KOPT-K1 (cell line): ENCODE results near the gene MAU2.
"Not testable (repeated sequence)": the region's sequence is repeated elsewhere in the genome, so short reads cannot be mapped to it uniquely, and the experiment has no call there.

Source experiments
- H3K27ac ChIP-seq: fragments of 200-600 bp; sonication (generic); 2 replicates; pipeline ENCODE4 v1.5.1; 2016; ENCODE audit warnings: antibody characterized with exemption, mild to moderate bottlenecking, low read depth, low read length; ENCODE audit not compliant: poor library complexity, severe bottlenecking
- H3K36me3 ChIP-seq: fragments of 200-600 bp; sonication (generic); 2 replicates; pipeline ENCODE4 v1.5.1; 2017; ENCODE audit warnings: antibody characterized with exemption, mild to moderate bottlenecking, low read length, moderate library complexity; ENCODE audit not compliant: insufficient read depth
- H3K9me3 ChIP-seq: fragments of 200-600 bp; sonication (generic); 2 replicates; pipeline ENCODE4 v1.5.1; 2017; ENCODE audit warnings: antibody characterized with exemption, low read length, mild to moderate bottlenecking; ENCODE audit not compliant: insufficient read depth, poor library complexity, severe bottlenecking

The MAU2 gene

DNA sequence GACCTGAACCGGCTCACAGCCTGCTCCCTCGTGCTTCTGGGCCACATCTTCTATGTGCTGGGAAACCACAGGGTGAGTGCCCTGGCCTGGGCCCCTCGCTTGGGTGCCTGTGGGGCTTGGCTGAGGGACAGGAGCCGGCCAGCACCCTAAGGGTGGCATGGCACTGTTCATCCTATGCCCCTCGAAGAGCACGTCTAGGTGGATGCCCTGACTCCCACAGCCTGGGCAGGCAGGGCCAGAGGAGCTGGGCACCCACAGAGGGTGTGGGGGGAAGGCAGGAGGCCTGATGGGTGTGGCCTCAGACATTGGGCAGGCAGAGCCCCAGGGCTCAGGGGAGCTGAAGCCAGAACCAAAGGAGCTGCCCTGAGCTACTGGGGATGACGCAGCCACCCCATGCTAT, 28.7 kb downstream of the MAU2 start:
- Histone ChIP-seq H3K27ac (no peak overlapping the region), H3K36me3 (peaks cover 100% of the 10 kb centered on the region), H3K9me3 (no peaks in the 10 kb centered on the region)

DNA sequence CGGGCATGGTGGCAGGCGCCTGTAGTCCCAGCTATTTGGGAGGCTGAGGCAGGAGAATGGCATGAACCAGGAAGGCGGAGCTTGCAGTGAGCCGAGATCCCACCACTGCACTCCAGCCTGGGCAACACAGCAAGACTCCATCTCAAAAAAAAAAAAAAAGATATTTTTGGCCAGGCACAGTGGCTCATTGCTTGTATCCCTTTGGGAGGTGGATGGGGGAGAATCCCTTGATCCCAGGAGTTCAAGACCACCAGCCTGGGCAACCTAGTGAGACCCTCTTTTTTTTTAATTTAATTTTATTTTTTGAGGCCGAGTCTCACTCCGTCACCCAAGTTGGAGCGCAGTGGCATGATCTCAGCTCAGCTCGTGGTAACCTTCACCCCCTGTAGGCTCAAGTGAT, 30.1 kb downstream of the MAU2 start:
- not testable (repeated sequence) for H3K9me3 ChIP-seq, H3K27ac ChIP-seq
- peaks cover 100% of the 10 kb centered on the region for H3K36me3 ChIP-seq

DNA sequence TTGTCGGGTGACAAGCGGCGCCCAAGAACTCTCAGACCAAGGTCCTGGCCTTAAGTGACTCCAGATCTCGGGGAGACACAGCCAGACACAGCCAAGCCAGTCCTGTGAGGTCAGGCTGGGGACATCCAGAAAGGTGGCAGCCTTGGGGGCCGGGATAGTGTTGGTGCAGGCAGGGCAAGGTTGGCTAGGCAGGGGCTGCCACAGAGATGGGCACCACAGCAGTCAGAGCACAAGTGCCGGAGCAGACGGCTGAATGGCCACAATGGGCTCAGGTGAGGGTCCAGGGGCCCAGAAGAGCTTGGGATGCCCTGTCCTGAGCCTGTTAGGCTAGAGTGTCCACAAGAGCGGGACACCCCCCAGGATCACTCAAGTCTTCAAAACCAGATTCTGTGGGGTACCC, 32.2 kb downstream of the MAU2 start:
- Histone ChIP-seq H3K9me3 (no peaks in the 10 kb centered on the region), H3K36me3 (peaks cover 100% of the 10 kb centered on the region), H3K27ac (no peak overlapping the region)

DNA sequence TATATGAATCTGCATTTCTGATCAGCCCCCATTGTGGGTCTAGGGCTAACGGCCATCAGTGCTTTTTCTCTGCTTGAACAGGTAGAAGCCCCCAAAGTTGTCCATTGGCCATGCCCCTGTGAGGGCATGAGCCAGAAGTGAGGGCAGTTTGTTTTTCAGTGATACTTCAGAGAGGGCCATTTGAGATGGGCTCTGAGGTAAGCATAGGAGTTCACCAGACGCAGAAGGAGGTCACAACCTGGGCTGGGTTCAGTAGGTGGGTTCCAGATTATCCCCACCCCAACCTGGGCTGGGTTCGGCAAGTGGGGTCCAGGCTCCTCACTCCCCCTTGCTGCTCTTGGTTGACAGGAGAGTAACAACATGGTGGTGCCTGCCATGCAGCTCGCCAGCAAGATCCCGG, 33.4 kb downstream of the MAU2 start:
- H3K9me3 ChIP-seq = no peaks in the 10 kb centered on the region
- H3K36me3 ChIP-seq = peaks cover 89% of the 10 kb centered on the region
- no peak overlapping the region for H3K27ac ChIP-seq

DNA sequence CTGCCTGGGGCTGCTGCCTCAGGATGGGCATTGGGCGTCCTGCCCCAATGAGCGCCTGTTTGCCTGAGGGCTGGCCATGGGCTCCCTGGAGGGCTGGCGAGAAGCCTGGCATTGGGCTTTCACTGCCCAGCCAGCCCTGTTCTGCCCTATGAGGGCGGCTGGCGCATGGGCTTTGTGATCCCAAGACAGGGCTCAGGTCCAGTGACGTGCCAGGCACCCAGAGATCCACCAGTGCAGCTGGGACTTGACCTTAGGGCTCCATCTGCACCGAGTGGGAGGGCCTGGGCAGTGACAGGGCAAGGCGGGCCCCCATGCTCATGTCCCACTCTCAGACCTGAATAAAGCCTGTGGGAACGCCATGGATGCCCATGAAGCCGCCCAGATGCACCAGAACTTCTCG, 34.3 kb downstream of the MAU2 start:
- Histone ChIP-seq H3K36me3 (peaks cover 80% of the 10 kb centered on the region), H3K27ac (no peak overlapping the region), H3K9me3 (no peaks in the 10 kb centered on the region)

DNA sequence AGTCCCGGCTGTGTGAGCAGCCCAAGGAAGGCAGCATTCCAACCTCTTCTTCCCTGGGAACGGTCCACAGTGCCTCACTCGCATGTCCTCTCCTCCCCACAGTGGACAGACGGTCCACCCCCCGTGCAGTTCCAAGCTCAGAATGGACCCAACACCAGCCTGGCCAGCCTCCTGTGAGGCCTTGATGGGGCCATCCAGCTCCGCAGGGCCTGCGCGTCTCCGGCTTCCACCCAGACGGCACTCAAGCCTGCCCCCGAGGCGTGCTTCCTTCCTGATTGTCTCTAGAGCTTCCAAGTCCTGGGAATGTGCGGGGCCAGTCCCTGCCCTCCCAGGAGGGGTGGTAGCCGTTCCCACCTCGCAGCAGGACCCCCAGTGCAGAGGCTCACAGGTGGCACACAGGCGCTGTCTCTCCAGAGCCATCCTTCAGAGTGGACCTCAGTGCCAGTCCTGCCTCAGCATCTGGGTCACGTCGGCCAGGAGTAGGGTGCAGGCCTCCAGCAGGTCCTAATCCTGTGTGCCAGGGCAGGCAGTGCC, 35.0 kb downstream of the MAU2 start:
- Histone ChIP-seq H3K36me3 (peaks cover 73% of the 10 kb centered on the region), H3K9me3 (no peaks in the 10 kb centered on the region), H3K27ac (no peak overlapping the region)

DNA sequence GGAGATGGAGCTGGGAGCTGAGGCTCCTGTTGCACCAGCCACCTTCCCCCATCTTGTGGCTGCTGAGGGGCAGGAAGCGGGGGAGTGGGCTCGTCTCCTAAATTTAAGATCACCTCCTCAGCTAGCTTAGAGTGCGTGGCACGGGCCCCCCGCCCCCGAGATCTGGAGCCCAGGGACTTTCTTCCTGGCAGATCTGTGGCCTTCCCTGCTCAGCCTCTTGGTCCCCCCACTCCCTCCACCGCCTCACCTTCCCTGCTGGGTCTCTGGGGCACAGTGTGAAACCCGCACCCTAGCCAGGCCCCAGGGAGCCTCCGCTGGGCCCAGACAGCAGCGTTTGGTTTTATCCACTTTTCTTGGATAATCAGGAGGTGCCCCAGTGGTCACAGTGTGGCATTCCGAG, 35.9 kb downstream of the MAU2 start:
- peaks cover 65% of the 10 kb centered on the region for H3K36me3 ChIP-seq
- H3K9me3 ChIP-seq = no peaks in the 10 kb centered on the region
- H3K27ac ChIP-seq = no peak overlapping the region

DNA sequence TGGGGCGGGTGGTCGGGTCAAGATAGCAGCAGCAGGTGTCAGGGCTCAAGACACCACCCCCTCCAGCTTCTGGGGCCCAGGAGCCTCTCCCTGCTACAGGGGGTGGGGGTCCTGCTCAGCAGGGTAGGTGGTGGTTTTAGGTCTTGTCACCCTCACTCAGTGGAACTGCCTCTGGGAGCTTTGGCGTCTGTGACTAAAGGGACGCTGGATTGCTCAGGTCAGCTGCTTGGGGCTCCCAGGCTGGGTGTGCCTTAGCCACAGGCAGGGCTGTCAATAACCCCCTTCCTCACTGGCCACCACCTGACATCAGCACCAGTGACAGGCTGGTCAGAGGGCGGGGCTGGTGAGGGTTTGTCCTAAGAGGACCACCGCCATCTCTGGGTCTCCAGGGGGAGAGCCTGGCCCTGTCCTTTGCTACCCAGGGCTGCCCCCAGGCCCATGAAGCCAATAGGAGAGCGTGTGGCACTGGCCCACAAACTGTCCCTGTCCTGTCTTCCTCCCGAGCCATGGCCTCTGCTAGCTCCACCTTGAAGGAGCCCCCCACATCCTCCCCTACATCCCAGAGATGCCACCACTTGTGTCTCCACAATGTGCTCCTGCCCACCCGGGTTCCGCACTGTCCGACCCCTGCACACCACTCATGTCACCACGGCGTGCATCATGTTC, 36.4 kb downstream of the MAU2 start:
- no peaks in the 10 kb centered on the region for H3K9me3 ChIP-seq
- peaks cover 59% of the 10 kb centered on the region for H3K36me3 ChIP-seq
- no peak overlapping the region for H3K27ac ChIP-seq

DNA sequence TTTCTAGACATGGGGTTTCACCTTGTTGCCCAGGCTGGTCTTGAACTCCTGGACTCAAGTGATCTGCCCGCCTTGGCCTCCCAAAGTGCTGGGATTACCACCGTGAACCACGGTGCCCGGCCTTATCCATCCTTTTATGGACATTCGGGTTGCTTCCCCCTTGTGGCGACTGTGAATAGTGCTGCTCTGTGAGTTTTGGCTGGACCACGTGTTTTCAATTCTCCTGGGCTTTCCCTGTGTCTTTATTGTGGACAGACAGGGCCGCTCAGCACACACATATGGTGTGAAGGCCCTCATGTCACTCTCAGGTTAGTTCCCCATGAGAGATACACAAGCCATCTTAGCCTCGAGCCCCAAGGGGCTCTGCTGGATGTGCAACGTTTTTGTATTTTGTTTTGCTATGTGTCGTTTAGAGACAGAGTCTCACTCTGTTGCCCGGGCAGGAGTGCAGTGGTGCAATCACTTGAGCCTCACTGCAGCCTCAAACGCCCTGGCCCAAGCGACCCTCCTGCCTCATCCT, 40.5 kb downstream of the MAU2 start:
- no peak overlapping the region for H3K27ac ChIP-seq
- no peaks in the 10 kb centered on the region for H3K9me3 ChIP-seq
- H3K36me3 ChIP-seq = peaks cover 18% of the 10 kb centered on the region; the same call in 1 of the 2 replicates

DNA sequence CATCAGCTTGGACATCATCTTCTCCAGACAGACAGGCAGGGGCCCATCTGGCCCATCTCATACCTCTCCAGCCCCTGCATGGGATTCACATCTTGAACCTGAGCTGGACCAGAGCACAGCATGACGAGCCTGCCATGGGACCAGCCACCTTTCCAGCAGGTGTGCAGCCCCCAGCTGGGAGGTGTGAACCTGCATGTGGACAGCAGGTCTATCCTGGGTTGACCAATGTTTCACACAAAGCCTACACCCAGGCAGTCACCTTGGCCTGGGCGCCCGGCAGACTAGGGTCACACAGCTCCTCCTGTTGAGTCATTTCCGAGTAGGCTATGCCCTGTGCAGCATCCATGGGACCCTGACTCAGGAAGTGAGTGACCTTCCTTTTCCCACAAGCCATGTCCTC, 41.4 kb downstream of the MAU2 start:
- Histone ChIP-seq H3K36me3 (peaks cover 9% of the 10 kb centered on the region; the same call in 1 of the 2 replicates), H3K27ac (no peak overlapping the region), H3K9me3 (no peaks in the 10 kb centered on the region)

DNA sequence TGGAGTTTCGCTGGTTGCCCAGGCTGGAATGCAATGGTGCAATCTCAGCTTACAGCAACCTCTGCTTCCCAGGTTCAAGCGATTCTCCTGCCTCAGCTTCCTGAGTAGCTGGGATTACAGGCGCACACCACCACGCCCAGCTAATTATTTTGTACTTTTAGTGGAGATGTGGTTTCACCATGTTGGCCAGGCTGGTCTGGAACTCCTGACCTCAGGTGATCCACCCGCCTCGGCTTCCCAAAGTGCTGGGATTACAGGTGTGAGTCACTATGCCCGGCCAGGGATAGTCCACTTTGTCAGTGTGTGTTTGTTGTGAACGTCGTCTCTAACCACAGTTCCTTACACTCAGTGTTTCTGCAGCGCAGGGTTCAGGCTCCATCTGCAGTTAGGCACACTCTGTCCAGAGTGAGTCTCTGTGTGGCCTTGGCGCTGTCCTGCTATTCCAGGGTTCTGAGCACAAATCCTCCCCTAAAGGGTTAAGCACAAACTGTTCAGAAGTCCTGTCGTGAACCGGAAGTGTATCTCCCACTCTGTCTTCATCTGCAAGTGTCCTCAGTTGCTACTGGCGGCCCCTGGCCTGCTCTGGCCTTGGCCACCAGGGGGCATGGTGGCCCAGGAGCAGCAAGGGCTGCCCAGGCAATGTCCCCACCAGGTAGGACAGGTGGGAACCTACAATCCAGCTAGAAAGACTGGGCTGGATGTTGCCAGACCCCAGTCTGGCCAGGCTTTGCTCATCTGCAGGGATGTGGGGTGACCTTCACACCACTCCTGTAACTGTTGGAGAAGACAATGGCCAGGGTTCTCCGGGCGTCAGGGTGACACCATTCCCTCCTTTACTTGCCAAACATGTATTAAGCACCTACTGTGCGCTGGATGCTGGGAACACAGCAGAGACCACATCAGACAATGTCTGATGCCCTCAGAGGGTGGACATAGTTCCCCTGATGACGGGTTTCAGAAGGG, 46.1 kb downstream of the MAU2 start:
- Histone ChIP-seq H3K27ac (peak overlapping the region; percentile 5), H3K9me3 (no peaks in the 10 kb centered on the region)

DNA sequence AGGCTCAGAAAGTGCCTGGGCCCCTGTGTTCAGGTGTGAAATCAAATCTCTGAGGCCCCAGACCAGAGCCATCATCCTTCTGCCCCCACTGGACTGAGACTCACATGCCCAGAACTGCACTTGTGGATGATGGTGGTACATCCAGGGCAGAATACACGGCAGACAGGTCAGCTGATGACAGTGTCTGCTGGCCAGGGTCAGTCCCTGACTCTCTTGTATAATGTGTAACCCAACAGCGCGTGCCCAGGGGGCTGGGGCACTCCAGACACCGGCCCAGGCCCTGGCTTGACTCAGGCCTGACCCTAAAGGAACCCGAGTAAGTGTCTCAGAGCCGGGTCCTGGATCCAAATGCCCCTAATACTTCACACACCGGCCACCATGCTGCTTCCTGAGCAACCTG, 47.5 kb downstream of the MAU2 start:
- no peak overlapping the region for H3K27ac ChIP-seq
- H3K36me3 ChIP-seq = no peaks in the 10 kb centered on the region
- H3K9me3 ChIP-seq = no peaks in the 10 kb centered on the region

More for the DNA sequence above, 46.1 kb downstream of the MAU2 start:
- H3K36me3 ChIP-seq = no peaks in the 10 kb centered on the region

DNA sequence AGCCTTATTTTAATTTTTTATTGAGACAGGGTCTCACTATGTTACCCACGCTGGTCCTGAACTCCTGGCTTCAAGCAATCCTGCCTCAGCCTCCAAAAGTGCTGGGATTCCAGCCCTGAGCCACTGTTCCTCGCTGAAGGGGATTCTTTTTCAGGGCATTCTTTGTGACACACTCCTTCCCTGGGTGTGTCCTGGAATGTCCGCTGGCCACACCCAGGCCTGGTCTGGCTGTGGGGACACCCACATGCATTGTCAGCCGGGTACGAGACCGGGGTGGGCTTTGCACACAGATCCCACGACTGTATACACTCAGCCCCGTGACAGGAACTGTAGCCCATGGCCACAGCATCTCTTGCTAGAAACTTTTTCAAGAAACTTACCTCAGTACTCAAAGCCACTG, 50.4 kb downstream of the MAU2 start:
- Histone ChIP-seq H3K27ac (no peak overlapping the region), H3K36me3 (no peaks in the 10 kb centered on the region), H3K9me3 (no peaks in the 10 kb centered on the region)

DNA sequence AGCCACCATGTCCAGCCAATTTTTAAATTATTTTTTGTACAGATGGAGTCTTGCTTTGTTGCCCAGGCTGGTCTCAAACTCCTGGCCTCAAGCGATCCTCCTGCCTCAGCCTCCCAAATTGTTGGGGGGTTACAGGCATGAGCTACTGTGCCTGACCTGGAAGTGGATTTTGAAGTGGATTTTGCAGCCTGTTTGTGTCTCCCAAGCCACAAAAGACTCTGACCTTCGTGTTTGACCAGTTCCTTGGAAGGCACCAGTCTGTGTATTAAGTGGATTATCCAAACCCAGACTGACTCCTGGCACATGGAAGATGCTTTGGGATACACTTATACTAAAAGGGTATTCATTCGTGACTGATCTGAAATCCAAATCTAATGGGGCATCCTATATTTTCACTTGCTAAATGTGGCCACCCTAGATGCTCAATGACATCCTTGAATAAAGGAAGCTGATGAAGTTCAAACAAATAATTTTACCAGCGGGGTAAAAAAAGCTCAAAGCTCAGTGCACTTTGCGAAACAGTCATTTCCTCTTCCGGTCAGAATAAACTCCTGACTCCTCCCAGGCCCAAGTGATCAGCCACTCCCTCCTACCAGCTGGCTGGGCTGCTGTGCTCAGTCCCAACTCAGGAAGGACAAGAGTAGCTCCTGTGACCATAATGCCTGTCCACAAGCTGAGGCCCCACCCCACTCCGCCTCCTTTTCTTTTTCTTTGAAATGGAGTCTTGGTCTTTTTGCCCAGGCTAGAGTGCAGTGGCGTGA, 52.2 kb downstream of the MAU2 start:
- H3K36me3 ChIP-seq = no peaks in the 10 kb centered on the region
- no peaks in the 10 kb centered on the region for H3K9me3 ChIP-seq
- H3K27ac ChIP-seq = peak overlapping the region; percentile 2

DNA sequence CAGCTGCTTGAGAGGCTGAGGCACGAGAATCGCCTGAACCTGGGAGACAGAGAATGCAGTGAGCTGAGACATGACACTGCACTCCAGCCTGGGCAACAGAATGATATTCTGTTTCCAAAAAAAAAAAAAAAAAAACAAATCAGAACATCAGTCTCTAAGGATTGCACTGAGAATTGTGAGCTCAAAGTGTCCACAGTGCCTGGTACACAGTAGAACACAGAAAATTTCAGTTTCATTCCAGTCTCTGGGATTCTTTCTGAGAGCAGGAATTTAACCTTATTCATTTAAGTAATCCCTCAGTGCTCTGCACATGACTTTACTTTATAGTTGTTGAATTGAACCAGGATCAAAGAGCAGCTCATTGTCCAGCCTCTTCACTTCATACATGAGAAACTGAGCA, 58.9 kb downstream of the MAU2 start:
- Histone ChIP-seq H3K9me3 (no peaks in the 10 kb centered on the region), H3K36me3 (no peaks in the 10 kb centered on the region), H3K27ac (no peak overlapping the region)
